A549 (cell line): ENCODE measurements around the gene HESX1.

Experiments used
- CEBPB ChIP-seq, 2 experiments: fragments of >200 bp in 1 of 2; sonication (Bioruptor Twin) in 1 of 2; formaldehyde crosslinking in 1 of 2; IDR thresholded peaks; 2 replicates each; pipeline ENCODE4 v1.6.1; 2012 to 2016
- CHD4 ChIP-seq: fragments of 200-600 bp; sonication (generic); IDR thresholded peaks from 2 replicates; pipeline ENCODE4 v1.6.1; 2016; ENCODE audit warnings: antibody characterized with exemption, mild to moderate bottlenecking, borderline replicate concordance
- EP300 ChIP-seq, 2 experiments: fragments of >200 bp; sonication (Bioruptor Twin); formaldehyde crosslinking; IDR thresholded peaks; 2 replicates in 1 of 2; 3 replicates in 1 of 2; pipeline ENCODE4 v1.6.1; 2016 to 2017
- ESRRA ChIP-seq: fragments of 150-350 bp; IDR thresholded peaks from 2 replicates; pipeline ENCODE4 v1.6.1; 2014; ENCODE audit warnings: mild to moderate bottlenecking, low read length, borderline replicate concordance
- HDAC2 ChIP-seq: fragments of 200-600 bp; sonication (generic); IDR thresholded peaks from 2 replicates; pipeline ENCODE4 v1.6.1; 2016
- JUN ChIP-seq, 2 experiments: fragments of >200 bp; sonication (Bioruptor Twin); formaldehyde crosslinking; IDR thresholded peaks; 2 replicates in 1 of 2; 3 replicates in 1 of 2; pipeline ENCODE4 v1.6.1; 2016 to 2017
- MAFK ChIP-seq: fragments of 450-650 bp; IDR thresholded peaks from 2 replicates; pipeline ENCODE4 v1.6.1; 2014; ENCODE audit not compliant: partially characterized antibody
- POLR2A ChIP-seq: IDR thresholded peaks from 2 replicates; pipeline ENCODE4 v1.6.1; 2012; ENCODE audit warnings: mild to moderate bottlenecking, low read length
- RAD21 ChIP-seq, 2 experiments: fragments of >200 bp in 1 of 2; sonication (Bioruptor Twin) in 1 of 2; formaldehyde crosslinking in 1 of 2; IDR thresholded peaks in 1 of 2; conservative IDR thresholded peaks in 1 of 2; 2 replicates in 1 of 2; 3 replicates in 1 of 2; pipeline ENCODE4 v1.6.1; 2012 to 2018; ENCODE audit warnings: inconsistent platforms in 1 of 2
- RNF2 ChIP-seq: fragments of 200-600 bp; sonication (generic); IDR thresholded peaks from 2 replicates; pipeline ENCODE4 v1.6.1; 2016; ENCODE audit warnings: low read depth, mild to moderate bottlenecking, antibody characterized with exemption, moderate library complexity, borderline replicate concordance
- SMC3 ChIP-seq: fragments of >200 bp; sonication (Bioruptor Twin); formaldehyde crosslinking; IDR thresholded peaks from 3 replicates; pipeline ENCODE4 v1.6.1; 2018; ENCODE audit warnings: inconsistent platforms
- SREBF2 ChIP-seq: fragments of 450-650 bp; IDR thresholded peaks from 2 replicates; pipeline ENCODE4 v1.6.1; 2014; ENCODE audit warnings: mild to moderate bottlenecking, moderate library complexity
- TF ChIP-seq, protein P1 (sequence below): fragments of >200 bp; sonication (Bioruptor Twin); formaldehyde crosslinking; IDR thresholded peaks from 3 replicates; pipeline ENCODE4 v1.5.1; 2016

DNA sequence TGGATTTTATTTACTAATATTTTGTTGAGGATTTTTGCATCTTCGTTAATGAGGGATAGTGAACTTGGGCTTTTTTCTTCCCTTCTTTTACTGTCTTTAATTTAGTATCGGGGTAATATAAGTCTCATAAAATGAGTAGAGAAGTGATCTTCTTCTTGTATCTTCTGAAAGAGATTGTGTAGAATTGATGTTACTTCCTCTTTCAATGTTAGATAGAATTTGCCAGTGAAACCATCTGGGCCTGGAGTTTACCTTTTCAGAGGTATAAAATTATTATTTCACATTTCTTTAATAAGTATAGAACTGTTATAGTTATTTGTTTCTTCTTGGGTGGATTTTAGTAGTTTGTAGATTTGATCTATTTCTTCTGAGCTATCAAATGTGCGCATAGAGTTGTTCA, 7.8 kb downstream of the HESX1 start:
- TF ChIP-seq, protein P1, sequence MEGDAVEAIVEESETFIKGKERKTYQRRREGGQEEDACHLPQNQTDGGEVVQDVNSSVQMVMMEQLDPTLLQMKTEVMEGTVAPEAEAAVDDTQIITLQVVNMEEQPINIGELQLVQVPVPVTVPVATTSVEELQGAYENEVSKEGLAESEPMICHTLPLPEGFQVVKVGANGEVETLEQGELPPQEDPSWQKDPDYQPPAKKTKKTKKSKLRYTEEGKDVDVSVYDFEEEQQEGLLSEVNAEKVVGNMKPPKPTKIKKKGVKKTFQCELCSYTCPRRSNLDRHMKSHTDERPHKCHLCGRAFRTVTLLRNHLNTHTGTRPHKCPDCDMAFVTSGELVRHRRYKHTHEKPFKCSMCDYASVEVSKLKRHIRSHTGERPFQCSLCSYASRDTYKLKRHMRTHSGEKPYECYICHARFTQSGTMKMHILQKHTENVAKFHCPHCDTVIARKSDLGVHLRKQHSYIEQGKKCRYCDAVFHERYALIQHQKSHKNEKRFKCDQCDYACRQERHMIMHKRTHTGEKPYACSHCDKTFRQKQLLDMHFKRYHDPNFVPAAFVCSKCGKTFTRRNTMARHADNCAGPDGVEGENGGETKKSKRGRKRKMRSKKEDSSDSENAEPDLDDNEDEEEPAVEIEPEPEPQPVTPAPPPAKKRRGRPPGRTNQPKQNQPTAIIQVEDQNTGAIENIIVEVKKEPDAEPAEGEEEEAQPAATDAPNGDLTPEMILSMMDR, result no peak
- no peak for TF ChIP-seq EP300 (IDR thresholded peaks at IDR 0.05)
- TF ChIP-seq ESRRA, result no peak
- no peak for TF ChIP-seq CEBPB (IDR thresholded peaks at IDR 0.05)
- TF ChIP-seq RNF2, result no peak
- TF ChIP-seq CHD4, result no peak
- no peak for TF ChIP-seq RAD21 (conservative IDR thresholded peaks at IDR 0.05 in 1 of 2, IDR thresholded peaks at IDR 0.05 in 1 of 2)
- no peak for TF ChIP-seq HDAC2
- no peak for TF ChIP-seq SREBF2
- TF ChIP-seq POLR2A, result no peak
- TF ChIP-seq JUN (IDR thresholded peaks at IDR 0.05), result no peak
- TF ChIP-seq SMC3, result no peak
- TF ChIP-seq MAFK, result no peak
